ENCODE measurements around the gene FHIT.

Gene FHIT

DNA sequence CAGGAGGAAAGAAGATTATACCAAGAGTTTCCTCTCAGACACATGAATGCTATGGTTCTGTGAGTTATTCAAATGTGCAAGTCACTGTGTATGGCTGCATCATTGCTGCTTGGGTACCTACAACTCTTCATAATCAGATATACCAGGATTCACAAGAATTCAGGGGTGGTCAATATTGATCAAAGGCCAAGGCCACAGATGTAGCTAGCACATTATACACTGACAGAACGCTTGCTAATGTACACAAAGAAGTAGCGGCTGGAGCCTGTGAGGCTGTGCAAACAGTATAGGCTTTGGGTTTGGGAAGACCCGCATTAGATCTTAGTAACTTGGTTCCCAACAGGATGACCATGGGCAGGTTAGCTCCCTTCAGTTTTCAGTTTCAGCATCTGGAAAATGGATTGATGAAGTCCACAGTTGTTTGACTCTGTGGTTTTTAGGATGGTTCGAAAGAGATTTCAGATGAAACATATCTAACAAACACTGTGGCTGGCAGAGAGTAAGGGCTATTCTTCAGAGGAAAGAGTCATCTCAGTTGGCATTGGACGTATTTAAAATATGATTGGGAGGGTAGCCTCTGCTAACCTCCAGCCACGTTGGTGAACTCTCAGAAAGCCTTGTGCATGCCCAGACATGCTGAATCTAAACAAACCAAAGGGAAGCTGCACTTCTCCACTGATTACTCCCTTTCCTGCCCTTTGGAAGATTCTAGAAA, 1452.7 kb downstream of the FHIT start:
- no peaks in the 10 kb centered on the region for H3K4me1 ChIP-seq (ENCODE audit: control insufficient read depth, insufficient read depth, low read length, poor library complexity, severe bottlenecking)
- H3K9me3 ChIP-seq (ENCODE audit: control insufficient read depth, low read length): no peaks in the 10 kb centered on the region
- no peak overlapping the region for H3K27ac ChIP-seq (ENCODE audit: insufficient read depth, low read length, poor library complexity, severe bottlenecking)

GRCh38 chr3:59797533-59797932, 1453.7 kb downstream of the FHIT start:
- Histone ChIP-seq H3K4me3 (ENCODE audit: insufficient read depth, low read depth, low read length, poor library complexity, severe bottlenecking) (no peak overlapping the region), H3K9me3 (ENCODE audit: control insufficient read depth, low read length) (no peaks in the 10 kb centered on the region), H3K27ac (ENCODE audit: insufficient read depth, low read length, poor library complexity, severe bottlenecking) (no peak overlapping the region), H3K27me3 (replicated peaks; ENCODE audit: control insufficient read depth, insufficient read depth, low read length, poor library complexity, severe bottlenecking) (no peaks in the 10 kb centered on the region), H3K4me1 (ENCODE audit: control insufficient read depth, insufficient read depth, low read length, poor library complexity, severe bottlenecking) (no peaks in the 10 kb centered on the region), H3K36me3 (ENCODE audit: control insufficient read depth, insufficient read depth, low read length) (no peaks in the 10 kb centered on the region)
- no peak for DNase-seq

More for the DNA sequence above, 1452.7 kb downstream of the FHIT start:
- no peak overlapping the region for H3K4me3 ChIP-seq (ENCODE audit: insufficient read depth, low read depth, low read length, poor library complexity, severe bottlenecking)
- no peaks in the 10 kb centered on the region for H3K27me3 ChIP-seq (replicated peaks; ENCODE audit: control insufficient read depth, insufficient read depth, low read length, poor library complexity, severe bottlenecking)
- DNase-seq: no peak
- no peaks in the 10 kb centered on the region for H3K36me3 ChIP-seq (ENCODE audit: control insufficient read depth, insufficient read depth, low read length)

DNA sequence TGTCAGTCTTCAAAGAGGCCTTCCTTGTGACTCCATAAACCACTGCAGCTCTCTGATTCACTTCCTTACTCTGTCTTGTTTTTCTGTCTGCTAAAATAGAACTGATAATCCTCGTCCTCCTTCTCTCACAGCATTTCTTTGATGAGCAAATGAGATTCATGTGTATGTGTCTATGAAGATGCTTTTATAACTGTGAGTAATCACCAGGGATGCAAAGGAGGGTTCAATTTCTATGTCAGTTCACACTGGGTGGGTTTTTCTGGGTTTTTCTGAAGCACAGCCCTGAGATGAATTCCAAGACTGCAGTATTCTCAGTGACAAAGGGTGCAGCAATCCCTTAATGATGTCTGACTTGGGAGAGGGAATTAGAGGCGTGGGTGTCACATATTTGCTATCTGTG, 1454.8 kb downstream of the FHIT start:
- H3K9me3 ChIP-seq (ENCODE audit: control insufficient read depth, low read length): no peaks in the 10 kb centered on the region
- no peak for DNase-seq
- H3K4me1 ChIP-seq (ENCODE audit: control insufficient read depth, insufficient read depth, low read length, poor library complexity, severe bottlenecking): no peaks in the 10 kb centered on the region
- H3K36me3 ChIP-seq (ENCODE audit: control insufficient read depth, insufficient read depth, low read length): no peaks in the 10 kb centered on the region
- H3K27ac ChIP-seq (ENCODE audit: insufficient read depth, low read length, poor library complexity, severe bottlenecking): no peak overlapping the region
- no peak overlapping the region for H3K4me3 ChIP-seq (ENCODE audit: insufficient read depth, low read depth, low read length, poor library complexity, severe bottlenecking)
- H3K27me3 ChIP-seq (replicated peaks; ENCODE audit: control insufficient read depth, insufficient read depth, low read length, poor library complexity, severe bottlenecking): no peaks in the 10 kb centered on the region

DNA sequence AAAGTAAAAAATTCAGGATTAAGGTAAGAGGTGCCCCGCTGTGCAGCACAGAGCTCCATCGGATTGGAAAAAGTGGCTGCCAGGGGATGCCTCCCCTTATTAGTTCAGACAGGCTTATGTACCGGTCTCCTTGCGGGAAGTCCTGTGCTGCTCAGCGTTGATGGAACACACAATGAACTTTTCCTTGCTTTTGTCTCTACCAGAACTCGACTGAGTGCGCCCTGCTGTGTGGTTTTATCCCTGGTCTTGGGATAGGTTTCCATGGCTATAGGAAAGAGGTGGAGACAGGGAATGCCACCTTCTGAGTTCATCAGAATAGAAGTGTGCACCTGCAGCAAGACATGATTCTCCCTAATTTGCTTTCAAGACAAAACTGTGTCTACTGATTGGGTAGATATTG, 1455.5 kb downstream of the FHIT start:
- peaks cover 2% of the 10 kb centered on the region for H3K4me1 ChIP-seq (ENCODE audit: control insufficient read depth, insufficient read depth, low read length, poor library complexity, severe bottlenecking)
- no peaks in the 10 kb centered on the region for H3K9me3 ChIP-seq (ENCODE audit: control insufficient read depth, low read length)
- no peak overlapping the region for H3K4me3 ChIP-seq (ENCODE audit: insufficient read depth, low read depth, low read length, poor library complexity, severe bottlenecking)
- H3K27ac ChIP-seq (ENCODE audit: insufficient read depth, low read length, poor library complexity, severe bottlenecking): no peak overlapping the region
- no peaks in the 10 kb centered on the region for H3K27me3 ChIP-seq (replicated peaks; ENCODE audit: control insufficient read depth, insufficient read depth, low read length, poor library complexity, severe bottlenecking)
- no peak for DNase-seq
- no peaks in the 10 kb centered on the region for H3K36me3 ChIP-seq (ENCODE audit: control insufficient read depth, insufficient read depth, low read length)

- Histone ChIP-seq H3K36me3 (ENCODE audit: control insufficient read depth, insufficient read depth, low read length) (no peaks in the 10 kb centered on the region), H3K4me3 (ENCODE audit: insufficient read depth, low read depth, low read length, poor library complexity, severe bottlenecking) (no peak overlapping the region), H3K27me3 (replicated peaks; ENCODE audit: control insufficient read depth, insufficient read depth, low read length, poor library complexity, severe bottlenecking) (no peaks in the 10 kb centered on the region), H3K4me1 (ENCODE audit: control insufficient read depth, insufficient read depth, low read length, poor library complexity, severe bottlenecking) (peaks cover 4% of the 10 kb centered on the region), H3K27ac (ENCODE audit: insufficient read depth, low read length, poor library complexity, severe bottlenecking) (no peak overlapping the region), H3K9me3 (ENCODE audit: control insufficient read depth, low read length) (no peaks in the 10 kb centered on the region)
- DNase-seq: no peak
Measured at GRCh38 chr3:59793976-59794375, 1457.3 kb downstream of the FHIT start.

DNA sequence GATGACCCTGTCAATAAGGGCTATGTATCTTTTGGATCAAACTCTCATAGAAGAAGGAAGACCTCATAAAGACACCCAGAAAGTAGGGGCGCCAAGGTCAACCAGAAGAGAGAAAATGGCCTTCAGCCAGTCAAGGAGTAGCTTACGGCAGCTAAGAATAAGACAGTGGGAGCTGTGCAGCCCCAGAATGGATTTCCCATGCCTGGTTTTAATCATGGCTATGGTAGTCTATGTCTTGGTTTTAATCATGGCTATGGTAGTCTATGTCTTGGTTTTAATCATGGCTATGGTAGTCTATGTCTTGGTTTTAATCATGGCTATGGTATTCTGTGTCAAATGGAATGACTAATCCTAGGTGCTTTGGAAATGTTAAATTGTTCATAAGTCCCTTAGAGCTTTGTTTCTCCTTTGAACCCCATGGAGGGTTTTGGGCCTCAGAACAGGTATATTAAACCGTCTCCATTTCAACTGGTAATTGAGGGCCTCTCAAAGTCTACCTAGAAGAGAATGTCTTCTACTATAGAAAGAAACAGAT, 1459.4 kb downstream of the FHIT start:
- Histone ChIP-seq H3K36me3 (ENCODE audit: control insufficient read depth, insufficient read depth, low read length) (no peaks in the 10 kb centered on the region), H3K27ac (ENCODE audit: insufficient read depth, low read length, poor library complexity, severe bottlenecking) (no peak overlapping the region)
- no peak for DNase-seq

GRCh38 chr3:59790241-59790640, 1461.0 kb downstream of the FHIT start:
- Histone ChIP-seq H3K27ac (ENCODE audit: insufficient read depth, low read length, poor library complexity, severe bottlenecking) (no peak overlapping the region), H3K36me3 (ENCODE audit: control insufficient read depth, insufficient read depth, low read length) (no peaks in the 10 kb centered on the region), H3K4me3 (ENCODE audit: insufficient read depth, low read depth, low read length, poor library complexity, severe bottlenecking) (no peak overlapping the region), H3K27me3 (replicated peaks; ENCODE audit: control insufficient read depth, insufficient read depth, low read length, poor library complexity, severe bottlenecking) (no peaks in the 10 kb centered on the region), H3K4me1 (ENCODE audit: control insufficient read depth, insufficient read depth, low read length, poor library complexity, severe bottlenecking) (peaks cover 4% of the 10 kb centered on the region), H3K9me3 (ENCODE audit: control insufficient read depth, low read length) (no peaks in the 10 kb centered on the region)
- no peak for DNase-seq

More for the DNA sequence above, 1459.4 kb downstream of the FHIT start:
- Histone ChIP-seq H3K4me1 (ENCODE audit: control insufficient read depth, insufficient read depth, low read length, poor library complexity, severe bottlenecking) (peaks cover 4% of the 10 kb centered on the region), H3K27me3 (replicated peaks; ENCODE audit: control insufficient read depth, insufficient read depth, low read length, poor library complexity, severe bottlenecking) (no peaks in the 10 kb centered on the region), H3K4me3 (ENCODE audit: insufficient read depth, low read depth, low read length, poor library complexity, severe bottlenecking) (no peak overlapping the region), H3K9me3 (ENCODE audit: control insufficient read depth, low read length) (no peaks in the 10 kb centered on the region)

GRCh38 chr3:59788801-59789200, 1462.5 kb downstream of the FHIT start:
- DNase-seq: no peak
- Histone ChIP-seq H3K27ac (ENCODE audit: insufficient read depth, low read length, poor library complexity, severe bottlenecking) (no peak overlapping the region), H3K27me3 (replicated peaks; ENCODE audit: control insufficient read depth, insufficient read depth, low read length, poor library complexity, severe bottlenecking) (no peaks in the 10 kb centered on the region), H3K4me1 (ENCODE audit: control insufficient read depth, insufficient read depth, low read length, poor library complexity, severe bottlenecking) (peaks cover 4% of the 10 kb centered on the region), H3K9me3 (ENCODE audit: control insufficient read depth, low read length) (no peaks in the 10 kb centered on the region), H3K36me3 (ENCODE audit: control insufficient read depth, insufficient read depth, low read length) (no peaks in the 10 kb centered on the region), H3K4me3 (ENCODE audit: insufficient read depth, low read depth, low read length, poor library complexity, severe bottlenecking) (no peak overlapping the region)

GRCh38 chr3:59788133-59788532, 1463.1 kb downstream of the FHIT start:
- Histone ChIP-seq H3K4me1 (ENCODE audit: control insufficient read depth, insufficient read depth, low read length, poor library complexity, severe bottlenecking) (peaks cover 4% of the 10 kb centered on the region), H3K9me3 (ENCODE audit: control insufficient read depth, low read length) (no peaks in the 10 kb centered on the region), H3K36me3 (ENCODE audit: control insufficient read depth, insufficient read depth, low read length) (no peaks in the 10 kb centered on the region), H3K27ac (ENCODE audit: insufficient read depth, low read length, poor library complexity, severe bottlenecking) (no peak overlapping the region), H3K27me3 (replicated peaks; ENCODE audit: control insufficient read depth, insufficient read depth, low read length, poor library complexity, severe bottlenecking) (no peaks in the 10 kb centered on the region), H3K4me3 (ENCODE audit: insufficient read depth, low read depth, low read length, poor library complexity, severe bottlenecking) (no peak overlapping the region)
- DNase-seq: no peak

DNA sequence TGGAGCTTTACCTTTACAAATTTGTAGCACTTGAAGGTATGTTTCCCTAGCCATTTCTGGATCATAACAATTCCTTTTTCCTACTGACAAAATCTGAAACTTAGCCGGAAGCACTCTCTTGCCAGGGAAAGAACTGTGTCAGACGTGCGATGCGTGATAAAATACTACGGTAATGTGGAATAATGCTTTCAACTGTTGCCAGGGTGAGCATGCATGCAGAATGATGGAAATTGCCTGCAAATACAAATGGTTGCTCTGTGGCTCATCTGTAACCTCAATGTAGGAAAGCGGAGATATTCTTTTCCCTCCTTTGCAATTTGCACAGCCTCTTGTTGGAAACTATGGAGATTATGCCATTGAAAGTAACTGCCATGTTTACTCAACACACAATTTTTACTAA, 1464.9 kb downstream of the FHIT start:
- Histone ChIP-seq H3K36me3 (ENCODE audit: control insufficient read depth, insufficient read depth, low read length) (no peaks in the 10 kb centered on the region), H3K9me3 (ENCODE audit: control insufficient read depth, low read length) (no peaks in the 10 kb centered on the region), H3K4me1 (ENCODE audit: control insufficient read depth, insufficient read depth, low read length, poor library complexity, severe bottlenecking) (peaks cover 4% of the 10 kb centered on the region), H3K27me3 (replicated peaks; ENCODE audit: control insufficient read depth, insufficient read depth, low read length, poor library complexity, severe bottlenecking) (no peaks in the 10 kb centered on the region), H3K27ac (ENCODE audit: insufficient read depth, low read length, poor library complexity, severe bottlenecking) (no peak overlapping the region), H3K4me3 (ENCODE audit: insufficient read depth, low read depth, low read length, poor library complexity, severe bottlenecking) (no peak overlapping the region)
- no peak for DNase-seq
